Stimulated activated CD4-positive, alpha-beta T cell treated with anti-CD3 and anti-CD28 coated beads, Interleukin-12 subunit alpha, Interleukin-12 subunit beta, amount 100 ng/mL, for 24 hours (primary cell): ENCODE data around the gene LMBRD1.
"Not testable (repeated sequence)": the region's sequence is repeated elsewhere in the genome, so short reads cannot be mapped to it uniquely, and the experiment has no call there.

ENCODE experiments used
- DNase-seq, 2 experiments: peaks; one replicate each; pipeline ENCODE4 v3.0.0-alpha.2; 2020; ENCODE audit warnings: low read depth in 2 of 2

The LMBRD1 gene

DNA sequence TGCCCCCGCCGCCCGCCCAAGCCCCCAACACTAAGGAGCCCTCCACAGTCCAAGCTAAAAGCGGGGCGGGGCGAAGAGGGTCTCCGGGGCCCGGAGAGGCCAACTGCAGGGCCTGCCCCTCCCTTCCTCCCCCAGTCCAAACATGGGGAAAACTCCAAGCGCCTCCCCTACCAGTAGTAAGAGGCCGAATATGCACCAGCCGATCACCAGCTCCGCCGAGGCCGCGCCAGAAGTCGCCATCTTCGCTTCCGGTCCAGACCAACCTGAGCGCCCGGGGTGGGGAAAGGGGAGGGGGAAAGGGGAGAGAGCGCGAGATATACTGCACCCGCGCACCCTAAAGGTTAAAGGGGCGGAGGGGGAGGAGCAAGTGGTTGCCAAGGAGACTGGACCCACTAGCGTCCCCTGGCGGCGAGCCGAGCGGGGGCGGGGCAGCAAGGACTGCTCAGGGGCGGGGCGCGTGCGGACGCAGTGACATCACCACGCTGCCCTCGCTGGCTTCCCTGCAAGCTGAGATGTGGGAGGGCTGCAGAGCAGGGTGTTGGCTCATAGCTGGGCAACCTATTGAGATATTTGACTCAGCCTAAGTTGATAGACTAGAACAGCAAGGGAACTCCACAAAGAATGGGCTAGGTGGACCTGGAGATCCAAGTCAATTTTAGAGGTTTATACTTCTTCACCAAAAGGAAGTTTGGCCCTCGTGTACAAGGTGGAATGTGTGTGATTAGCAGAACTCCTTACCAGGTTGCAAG lies at the start of gene LMBRD1:
TSS of gene LMBRD1 (minus strand) at position 369 of the 749 bp plus-strand sequence. CDS start at position 240, 129 bp downstream.
- DNase-seq: peak; percentile 97 to 98

DNA sequence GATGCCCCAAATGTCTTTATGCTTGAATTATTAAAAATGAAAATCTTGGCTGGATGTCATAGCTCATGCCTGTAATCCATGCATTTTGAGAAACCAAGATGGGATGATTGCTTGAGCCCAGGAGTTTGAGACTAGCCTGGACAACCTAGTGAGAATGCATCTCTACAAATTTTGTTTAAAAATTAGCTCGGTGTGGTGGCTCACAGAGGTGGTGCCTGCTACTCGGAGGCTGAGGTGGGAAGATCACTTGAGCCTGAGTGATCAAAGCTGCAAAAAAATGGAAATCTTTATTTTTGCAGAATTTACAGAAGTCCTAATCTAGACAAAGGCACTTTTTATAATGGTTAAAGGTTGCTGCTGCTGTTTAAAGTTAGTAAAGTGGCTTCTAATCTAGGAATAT lies 49.5 kb upstream of the LMBRD1 start:
- DNase-seq: no peak

DNA sequence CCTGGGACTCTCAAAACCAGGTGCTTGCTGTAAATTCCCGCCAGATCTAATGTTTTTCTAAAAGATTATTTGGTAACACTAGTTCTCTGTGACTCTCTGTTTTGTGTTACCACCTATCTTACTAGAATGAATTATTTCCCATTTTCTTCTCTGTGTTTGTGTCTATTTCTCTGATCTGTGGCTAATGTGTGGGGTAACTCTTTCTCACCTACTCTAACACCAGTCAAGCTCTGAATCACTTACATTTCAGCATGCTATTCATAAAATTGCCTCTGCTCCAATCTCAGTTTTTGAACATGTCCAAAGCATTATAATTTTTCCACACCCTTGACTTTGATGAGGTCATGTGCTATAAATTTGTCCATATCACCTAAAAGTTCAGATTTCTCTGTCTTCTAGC lies 46.4 kb upstream of the LMBRD1 start:
- DNase-seq: no peak

DNA sequence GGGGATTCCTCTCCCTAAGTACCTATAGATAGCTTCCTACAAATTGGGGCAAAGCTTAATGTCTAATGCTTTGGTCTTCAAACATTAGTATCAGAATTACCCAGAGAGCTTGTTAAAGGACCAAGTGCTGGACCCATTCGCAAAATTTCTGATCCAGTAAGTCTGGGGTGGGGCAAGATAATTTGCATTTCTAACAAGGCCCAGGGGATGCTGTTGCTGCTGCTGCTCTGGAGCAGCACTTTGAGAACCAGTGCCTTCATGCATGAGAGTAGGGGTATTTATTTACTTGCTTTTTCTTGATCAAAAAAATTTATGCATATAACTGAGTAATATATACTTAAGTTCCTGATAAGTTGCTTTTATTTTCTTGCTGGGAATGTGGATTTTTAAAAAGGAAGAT lies 45.1 kb upstream of the LMBRD1 start:
- no peak for DNase-seq

DNA sequence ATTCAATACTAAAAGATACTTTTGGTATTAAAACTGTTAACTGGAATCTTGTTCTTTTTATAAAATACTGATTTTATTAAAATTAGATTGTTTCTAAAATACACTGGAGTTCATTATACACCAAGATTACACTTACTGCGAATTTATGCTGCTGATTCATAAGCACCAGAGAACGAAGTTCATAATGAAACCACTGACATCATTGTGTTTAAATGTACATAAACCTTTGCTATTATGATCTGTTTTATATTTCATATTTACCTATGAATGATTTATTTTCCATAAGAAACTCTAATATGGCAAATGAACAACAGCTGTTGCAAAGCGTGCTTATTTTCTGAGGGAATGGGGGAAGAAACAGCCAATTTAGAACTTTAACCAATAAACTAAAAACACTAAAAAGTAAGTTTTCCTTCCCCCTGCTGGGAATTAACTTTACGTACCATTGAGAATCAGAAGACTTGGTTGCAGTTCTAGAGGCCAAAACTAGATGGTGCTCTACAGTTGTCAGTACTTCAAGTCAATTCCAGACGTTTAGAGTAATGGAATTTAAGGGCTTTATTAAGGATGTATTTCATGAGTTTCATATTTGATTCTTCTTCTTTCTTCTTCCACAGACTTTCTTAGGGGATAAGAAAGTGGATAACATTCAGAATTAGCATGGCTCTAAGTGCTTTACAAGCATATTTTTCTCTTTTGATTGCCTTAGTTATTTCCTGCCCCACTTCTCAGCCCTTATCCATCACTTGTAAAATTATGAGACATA lies 38.8 kb upstream of the LMBRD1 start:
- no peak for DNase-seq

DNA sequence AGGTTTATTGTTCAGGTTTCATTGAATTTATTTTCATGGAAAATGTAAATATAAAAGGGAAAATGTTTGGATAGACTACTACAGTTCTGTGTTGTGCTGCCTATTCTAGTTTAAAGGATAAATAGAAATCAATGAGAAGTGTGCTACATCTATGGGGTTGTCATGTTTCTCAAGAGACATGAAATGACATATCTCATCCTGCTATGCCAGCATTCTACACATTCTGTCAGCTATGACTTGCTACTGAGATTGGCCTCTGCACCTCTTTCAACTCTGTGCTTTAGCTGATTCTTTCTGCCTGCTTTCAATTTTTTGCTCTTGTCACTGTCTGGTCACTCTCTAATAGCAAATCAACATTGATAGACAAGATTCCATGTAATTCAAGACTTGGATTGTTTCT lies 35.7 kb upstream of the LMBRD1 start:
- DNase-seq: no peak

DNA sequence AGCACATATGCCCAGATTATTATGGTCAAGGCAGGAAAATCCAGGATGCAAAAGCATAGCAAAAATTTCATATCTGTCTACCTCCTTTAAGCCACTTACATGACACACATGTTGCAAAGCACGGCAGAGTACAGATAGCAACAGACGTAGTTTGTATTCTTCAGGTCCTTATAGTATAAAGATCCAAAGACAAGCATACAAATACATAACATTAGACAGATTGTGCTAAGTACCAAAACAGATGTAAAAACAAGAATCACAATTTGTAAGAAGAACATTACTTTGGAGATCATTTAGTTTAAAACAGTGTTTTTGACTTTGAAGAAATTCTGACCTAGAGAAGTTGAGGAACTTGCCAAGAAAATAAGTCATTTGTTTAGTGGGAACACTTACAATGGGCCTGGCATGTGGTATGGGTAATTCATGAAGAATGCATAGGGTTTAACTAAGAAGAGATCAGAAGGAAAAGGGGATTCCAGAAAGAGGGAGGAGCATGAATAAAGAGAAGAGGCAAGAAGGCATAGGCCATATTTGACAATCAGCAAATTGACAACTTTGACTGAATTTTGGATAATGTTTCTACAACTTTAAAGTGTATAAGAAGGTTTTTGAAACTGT lies 30.6 kb upstream of the LMBRD1 start:
- DNase-seq: no peak

DNA sequence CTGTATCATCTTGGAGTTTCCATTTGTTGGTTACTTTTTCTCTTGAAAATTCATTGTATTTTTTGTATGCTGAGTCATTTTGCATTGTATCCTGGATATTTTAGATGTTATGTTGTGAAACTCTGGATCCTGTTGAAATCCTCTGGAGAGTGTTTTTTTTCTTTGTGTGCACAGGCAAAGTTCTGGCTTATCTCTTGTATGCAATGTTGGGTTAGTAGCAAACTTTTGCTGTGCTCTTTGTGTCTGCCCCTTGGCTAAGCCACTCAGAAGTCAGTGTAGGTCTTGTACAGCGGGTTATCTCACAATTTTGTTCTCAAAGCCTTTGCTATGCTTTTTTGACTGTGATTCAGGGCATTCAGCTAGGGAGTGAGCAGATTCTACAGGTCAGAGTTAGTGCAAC lies 29.1 kb upstream of the LMBRD1 start:
- DNase-seq: no peak

DNA sequence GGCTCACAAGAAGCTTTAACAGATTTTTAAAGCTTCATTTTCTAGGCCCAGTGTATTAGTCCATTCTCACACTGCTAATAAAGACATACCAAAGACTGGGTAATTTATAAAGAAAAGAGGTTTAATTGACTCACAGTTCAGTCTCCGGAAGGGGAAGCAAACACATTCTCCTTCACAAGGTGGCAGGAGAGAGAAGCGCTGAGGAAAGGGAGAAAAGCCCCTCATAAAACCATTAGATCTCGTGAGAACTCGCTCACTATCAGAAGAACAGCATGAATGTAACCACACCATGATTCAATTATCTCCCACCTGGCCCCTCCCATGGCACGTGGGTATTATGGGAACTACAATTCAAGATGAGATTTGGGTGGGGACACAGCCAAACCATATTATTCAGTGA lies 27.5 kb upstream of the LMBRD1 start:
- not testable (repeated sequence) for DNase-seq

DNA sequence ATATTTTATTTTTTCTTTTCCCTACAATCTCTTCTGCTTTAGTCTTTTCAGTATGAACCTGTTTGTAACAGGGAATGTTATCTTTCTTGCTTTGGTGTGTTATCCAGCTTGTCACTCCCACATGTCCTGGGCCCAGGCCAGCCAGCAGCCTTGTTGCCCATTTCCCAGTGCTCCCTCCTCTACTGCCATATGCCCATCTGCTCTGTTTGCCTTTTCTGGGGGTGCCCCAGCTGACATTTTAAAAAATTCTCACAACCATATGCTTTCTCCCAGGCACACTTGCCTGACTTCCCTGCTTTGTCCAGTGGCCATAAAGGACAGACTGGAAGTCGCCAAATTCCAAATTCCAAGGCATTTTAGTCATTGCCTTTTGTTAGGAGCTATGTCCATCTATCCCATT lies 23.6 kb upstream of the LMBRD1 start:
- no peak for DNase-seq

DNA sequence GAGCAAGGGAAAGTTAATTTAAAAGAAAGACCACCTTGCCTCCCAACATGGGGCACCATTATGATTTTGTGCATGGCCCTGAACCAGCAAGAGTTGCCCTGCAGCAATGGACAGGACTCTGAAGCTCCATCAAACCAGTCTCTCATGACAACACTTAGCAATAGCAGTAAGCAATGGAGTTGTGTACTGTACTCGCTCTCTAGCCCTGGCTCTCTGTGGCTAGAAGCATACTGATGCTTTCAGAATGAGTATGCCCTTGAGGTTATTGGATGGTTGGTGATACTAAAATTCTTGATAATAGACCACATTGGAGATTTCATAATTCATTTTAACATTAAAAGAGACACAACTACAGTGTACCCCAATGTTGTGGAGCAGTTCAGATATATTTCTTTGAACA lies 23.2 kb upstream of the LMBRD1 start:
- DNase-seq: no peak

DNA sequence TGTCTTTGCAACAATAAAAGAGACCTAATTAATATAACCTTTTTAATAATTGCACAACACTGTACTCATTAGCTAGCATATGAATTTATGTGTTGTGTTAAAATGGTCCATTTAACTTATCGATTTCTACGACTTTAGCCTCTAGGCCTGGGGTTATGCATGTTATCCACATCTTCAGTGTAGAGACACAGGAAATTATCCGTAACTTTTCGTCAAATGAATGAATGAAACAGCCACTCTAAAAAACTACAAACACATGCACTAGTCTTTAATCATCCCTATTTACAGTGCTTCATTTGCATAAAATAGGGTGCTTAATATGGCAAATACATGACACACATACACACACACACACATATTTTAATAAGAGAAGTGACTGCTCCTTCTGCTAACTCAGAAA lies 22.3 kb upstream of the LMBRD1 start:
- DNase-seq: no peak

DNA sequence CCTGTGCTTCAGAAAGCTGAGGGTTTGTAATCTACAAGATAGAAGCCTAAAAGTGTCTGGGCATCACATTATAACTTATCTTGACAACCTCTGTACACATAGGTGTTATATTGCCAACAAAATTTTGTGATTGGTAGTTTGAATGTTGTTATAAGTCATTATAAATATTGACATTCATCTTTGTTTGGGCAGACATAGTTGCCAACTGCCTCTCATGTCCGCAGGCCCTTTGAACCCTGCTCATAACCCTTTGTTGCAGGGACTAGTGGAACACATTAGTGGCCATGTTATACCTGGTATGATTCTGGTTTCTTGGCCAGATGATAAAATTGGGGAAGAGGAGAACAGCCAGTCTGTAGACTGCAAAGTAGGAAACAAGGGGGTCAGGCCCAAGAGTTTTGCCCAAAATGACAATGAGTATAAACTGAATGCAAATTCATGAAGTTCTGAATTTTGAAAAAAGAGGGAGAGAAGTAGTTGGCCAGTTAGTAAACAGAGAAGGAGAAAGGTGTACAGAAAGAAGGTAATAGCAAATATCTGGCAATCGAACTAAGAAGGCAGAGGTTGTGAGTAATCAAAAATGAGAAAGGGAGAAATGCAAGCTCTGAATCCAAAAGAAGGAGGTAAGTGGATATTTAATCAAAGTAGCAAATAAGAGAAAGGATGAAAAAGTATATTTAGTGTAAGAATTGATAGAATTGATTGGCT lies 21.6 kb upstream of the LMBRD1 start:
- DNase-seq: no peak

DNA sequence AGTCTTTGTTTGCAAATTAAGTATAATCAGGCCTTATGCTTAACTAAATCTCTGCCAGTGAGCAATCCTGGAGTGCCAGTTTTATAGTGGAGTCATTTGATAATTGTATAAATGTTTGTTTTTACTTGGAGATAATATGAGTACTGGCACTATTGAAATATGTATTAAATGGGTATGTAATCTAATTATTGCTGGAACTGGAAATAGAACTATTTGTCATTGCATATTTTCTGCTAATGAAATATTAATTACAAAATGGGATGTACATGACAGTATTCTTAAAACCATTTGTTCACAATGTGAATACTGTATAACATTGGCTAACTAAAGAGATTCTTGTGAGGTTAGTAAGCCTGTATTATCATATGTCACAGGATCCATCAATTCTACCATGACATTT lies 20.5 kb upstream of the LMBRD1 start:
- no peak for DNase-seq

DNA sequence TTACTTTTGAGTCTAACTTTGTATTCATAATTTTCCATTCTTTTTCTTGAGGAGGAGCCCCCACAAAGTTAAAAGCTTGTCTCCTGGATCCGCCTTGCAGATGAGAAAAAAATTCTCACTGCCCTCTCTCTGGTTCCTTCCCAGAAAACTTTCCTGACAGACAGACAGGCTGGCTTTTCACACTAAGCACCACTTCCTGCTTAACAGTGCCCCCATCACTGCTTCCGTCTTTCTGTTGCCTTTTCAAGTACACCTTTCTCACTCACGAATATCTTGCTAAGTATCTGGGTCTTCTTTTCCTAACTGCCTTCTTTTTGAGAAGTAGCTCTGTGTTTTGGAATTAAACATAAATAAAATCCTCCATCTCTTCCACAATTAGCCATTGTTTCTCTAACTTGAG lies 19.8 kb upstream of the LMBRD1 start:
- DNase-seq: no peak

DNA sequence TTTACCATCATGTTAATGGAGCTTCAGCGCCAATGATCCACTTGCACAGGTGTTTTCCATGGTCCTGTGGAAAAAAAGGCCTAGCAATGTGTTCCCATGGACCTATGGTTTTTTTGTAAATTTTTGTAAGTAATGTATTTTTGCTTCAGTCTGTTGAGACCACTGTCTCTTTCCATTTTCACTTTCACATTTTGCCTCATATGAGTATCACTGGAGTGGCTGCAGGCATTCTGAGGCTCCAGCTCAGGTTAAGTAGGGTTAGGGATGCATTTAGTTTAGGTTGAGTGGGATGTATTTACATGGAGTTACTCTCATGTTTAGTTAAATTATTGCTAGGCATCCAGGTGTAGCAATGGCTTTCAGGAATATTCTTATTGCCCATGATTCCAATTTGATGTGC lies 19.2 kb upstream of the LMBRD1 start:
- DNase-seq: no peak

DNA sequence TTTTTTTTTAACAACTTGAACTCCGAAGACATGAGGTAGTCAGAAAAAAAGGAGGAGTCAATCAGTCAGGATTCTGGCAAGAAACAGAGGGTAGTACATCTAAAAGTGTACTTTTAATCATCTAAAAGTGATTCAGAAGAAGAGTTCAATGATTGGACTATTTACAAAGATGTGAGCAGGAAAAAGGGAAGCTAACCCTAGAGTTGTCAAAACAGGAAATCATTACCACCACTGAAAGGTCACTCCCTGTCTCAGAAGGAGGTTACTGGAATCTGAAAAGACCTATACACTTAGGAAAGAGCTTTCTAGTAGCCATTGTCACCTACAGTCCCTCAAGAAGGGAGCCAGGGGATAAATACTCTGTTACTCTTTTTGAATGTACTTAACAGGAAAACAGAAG lies 16.7 kb upstream of the LMBRD1 start:
- no peak for DNase-seq

DNA sequence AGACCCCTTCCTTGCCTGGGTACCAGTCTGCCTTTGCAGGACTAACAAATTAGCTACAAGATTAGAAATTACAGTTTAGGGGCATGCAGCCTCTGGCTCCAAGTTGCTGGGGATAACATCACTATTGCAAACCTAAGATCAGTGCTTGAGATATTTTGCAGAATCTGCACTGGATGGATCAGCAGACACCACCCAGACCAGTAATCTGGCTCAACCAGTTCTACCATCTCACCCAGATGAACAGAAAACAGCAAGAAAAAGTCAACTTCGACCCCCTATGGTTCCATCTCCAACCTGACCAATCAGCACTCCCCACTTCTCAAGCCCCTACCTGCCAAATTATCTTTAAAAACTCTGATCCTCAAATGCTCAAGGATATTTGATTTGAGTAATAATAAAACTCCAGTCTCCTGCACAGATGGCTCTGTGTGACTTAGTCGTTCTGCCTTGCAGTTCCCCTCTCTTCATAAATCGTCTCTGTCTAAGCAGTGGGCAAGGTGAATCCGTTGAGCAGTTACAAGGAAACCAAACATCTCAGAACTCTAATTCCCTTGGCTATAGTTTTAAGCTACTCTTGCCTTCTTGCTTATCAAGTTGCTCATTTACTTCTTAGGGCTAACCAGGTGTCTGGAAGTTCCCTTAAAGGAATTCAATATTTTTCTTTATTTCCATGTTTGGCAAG lies 16.1 kb upstream of the LMBRD1 start:
- no peak for DNase-seq

DNA sequence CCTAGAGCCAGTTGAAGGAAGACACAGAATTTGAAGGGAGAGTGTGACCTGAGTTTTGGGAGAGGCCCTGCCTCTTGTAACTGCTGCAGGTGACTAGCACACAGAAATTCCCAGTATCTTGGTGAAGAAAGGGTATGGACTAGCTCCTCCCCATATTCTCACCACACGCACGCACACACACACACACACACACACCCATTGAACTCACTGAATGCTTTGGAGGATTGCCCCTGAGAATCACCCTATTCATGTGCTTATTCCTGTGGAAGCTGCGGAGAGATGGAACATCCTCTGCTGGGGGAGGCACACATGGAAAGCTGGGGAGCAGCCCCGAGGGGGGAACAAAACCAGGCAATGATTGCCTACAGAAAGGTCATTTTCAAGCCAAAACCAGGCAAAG lies 6.2 kb upstream of the LMBRD1 start:
- no peak for DNase-seq

DNA sequence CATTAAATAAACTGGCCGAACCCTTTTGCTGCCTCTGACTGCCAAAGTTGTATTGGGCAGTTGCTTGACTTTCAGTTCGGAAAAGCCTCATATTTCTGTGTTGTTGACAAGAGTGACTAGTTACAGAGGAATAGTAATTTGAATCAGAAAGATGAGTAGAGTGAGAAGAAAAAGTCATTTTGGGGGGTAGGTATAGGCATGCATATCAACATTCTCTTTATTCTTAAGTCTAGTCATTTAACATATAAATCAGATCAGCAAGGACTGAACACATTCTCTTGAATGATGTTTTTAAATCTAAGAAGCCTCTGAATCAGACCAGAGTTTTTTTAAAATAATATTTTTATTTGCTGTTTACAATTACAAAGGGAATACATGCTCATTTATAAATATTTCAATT lies 4.9 kb upstream of the LMBRD1 start:
- DNase-seq: no peak

DNA sequence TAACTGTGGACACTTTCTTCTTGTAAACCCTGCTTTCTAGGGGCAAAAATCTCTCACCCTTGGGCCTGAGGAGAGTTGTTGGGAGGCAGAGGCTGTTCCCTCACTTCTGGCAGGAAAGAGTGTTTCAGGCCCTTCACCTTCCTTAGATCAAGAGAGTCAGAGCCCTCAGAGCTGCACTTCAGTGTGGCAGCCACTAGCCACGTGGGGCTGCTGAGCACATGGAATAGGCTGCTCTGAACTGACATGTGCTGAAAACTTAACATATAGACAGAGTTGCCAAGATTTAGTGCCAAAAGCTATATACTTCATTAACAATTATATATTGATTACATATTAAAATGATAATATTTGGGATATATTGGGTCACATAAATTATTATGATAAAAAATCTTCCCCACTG lies 4.4 kb upstream of the LMBRD1 start:
- no peak for DNase-seq

DNA sequence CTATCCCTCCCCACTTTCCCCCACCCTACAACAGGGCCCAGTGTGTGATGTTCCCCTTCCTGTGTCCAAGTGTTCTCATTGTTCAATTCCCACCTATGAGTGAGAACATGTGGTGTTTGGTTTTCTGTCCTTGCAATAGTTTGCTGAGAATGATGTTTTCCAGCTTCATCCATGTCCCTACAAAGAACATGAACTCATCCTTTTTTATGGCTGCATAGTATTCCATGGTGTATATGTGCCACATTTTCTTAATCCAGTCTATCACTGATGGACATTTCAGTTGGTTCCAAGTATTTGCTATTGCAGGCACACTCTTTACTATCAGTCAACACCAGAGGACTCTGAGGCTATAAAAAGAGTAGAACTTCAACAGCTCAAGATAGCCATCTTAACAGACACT lies 2.0 kb upstream of the LMBRD1 start:
- not testable (repeated sequence) for DNase-seq
